G401 (cell line): ENCODE data around the gene ZNF581. TPM values are rescaled to one million over a fixed set of nuclear protein-coding genes. Genes with fewer than 3 reads are reported as not detected.

Source experiments
- DNase-seq: peaks from one replicate; pipeline ENCODE4 v3.0.0-alpha.2; 2015; ENCODE audit warnings: low spot score
- in situ Hi-C: cut with HindIII; loops from 2 replicates; pipeline ENCODE4 v1.10.0; 2016; ENCODE audit warnings: low sequenced_read_pairs, mixed read lengths
- total RNA-seq: library from RNA; depleted of rRNA; stranded (reverse); fragments of >200 nt; shearing (Covaris generic); gene quantifications from 2 replicates; pipeline ENCODE4 v1.2.3, GENCODE V29; 2014

ZNF581 gene
- total RNA-seq, 1 experiment from 2014 or later: 31.0 TPM

DNA sequence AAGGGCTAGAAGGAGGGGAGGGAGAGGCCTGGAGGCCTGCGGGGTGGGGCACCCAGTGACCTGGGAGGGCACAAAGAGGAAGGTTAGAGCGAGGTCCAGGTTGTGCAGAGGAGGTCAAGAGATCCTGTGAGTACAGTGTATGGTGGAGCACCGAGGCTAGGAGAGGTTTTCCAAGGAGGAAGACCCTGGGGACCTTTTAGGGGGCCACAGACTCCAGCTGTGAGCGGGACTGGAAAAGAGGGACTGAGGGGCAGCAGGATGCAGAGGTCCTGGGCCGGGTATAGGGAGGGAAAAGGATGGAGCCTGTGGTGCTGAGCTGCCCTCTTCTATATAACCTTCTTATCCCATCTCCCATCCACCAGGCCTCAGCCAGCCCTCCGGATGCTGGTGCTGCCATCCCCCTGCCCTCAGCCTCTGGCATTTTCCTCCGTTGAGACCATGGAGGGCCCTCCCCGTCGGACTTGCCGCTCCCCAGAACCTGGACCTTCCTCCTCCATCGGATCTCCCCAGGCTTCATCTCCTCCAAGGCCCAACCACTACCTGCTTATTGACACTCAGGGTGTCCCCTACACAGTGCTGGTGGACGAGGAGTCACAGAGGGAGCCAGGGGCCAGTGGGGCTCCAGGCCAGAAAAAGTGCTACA, 863 bp downstream of the ZNF581 start:
- in situ Hi-C loops: no loop called here
- no peak for DNase-seq

DNA sequence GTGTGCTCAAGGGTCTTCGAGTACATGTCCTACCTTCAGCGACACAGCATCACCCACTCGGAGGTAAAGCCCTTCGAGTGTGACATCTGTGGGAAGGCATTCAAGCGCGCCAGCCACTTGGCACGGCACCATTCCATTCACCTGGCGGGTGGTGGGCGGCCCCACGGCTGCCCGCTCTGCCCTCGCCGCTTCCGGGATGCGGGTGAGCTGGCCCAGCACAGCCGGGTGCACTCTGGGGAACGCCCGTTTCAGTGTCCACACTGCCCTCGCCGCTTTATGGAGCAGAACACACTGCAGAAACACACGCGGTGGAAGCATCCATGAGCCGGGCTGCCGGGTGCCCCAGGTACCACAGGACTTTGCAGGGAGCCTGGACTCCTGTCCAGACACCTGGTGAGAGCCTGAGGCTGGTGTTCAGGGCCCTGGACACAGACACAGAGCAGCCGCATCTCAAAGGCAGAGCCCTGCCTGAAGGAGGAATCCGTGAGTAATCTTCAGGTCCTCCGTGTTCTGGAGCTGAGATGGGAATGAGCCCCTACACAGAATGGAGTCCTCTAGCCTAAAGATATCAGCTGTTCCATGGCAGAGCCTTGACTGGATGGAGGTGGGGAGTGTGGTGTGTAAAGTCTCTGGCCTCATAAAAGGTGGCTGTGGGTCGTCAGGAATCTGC, 1.5 kb downstream of the ZNF581 start:
- DNase-seq: no peak
- in situ Hi-C loops: no loop called here

DNA sequence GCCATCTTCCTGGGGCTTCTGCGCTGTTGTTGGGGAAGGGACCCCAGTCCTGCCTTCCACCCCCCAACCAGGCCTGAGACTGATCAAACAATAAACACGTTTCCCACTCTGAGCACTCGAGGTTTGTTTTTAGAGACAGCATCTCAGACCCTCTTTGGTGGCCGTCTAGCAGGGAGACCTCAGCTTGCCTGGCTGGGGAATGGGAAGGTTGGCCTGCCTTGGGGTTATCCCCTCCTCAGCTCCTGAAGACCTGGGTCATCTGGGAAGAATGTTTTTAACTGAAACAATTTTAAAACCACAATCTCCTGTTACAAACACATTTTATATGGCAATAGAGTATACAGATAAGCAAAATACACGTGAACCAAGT, 2.0 kb downstream of the ZNF581 start:
- in situ Hi-C loops: no loop called here

DNA sequence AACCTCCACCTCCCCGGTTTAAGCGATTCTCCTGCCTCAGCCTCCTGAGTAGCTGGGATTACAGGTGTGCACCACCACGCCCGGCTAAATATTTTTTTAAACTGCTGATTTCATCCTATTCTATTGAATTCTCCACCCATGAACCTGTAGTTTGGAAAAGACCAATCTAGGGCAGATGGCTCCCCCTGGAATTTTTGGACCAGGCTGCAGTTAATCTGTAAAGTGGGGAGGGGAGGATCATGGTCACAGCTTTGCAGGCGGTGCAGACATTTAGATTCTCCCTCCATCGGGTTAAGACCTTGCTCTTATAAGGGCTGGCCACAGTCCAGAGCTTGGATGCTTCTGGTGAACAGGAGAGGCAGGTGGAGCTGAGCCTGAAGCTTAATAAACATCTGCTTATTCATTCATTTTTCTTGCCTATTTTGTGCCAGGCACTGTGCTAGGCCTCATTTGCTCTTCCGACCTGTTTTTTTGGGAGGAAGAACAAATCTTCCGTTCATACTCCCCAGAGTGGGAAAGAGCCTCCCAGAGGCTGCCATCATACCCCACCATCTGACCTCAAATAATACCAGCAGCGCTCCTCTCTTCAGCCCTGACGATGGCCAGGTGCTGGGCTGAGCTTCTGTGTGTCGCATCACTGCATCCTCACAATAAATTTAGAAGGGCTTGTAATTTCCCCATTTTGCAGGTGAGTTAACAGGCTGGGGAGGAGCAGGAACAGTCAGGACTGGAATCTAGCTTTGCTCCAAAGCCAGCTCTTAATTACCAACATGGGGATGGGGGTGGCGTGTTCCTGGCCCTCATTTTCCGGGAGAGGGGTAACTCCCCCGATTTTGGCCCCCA, 3.7 kb downstream of the ZNF581 start:
- DNase-seq: peak; percentile 49
- in situ Hi-C loops: no loop called here

More for the DNA sequence above, 2.0 kb downstream of the ZNF581 start:
- no peak for DNase-seq

DNA sequence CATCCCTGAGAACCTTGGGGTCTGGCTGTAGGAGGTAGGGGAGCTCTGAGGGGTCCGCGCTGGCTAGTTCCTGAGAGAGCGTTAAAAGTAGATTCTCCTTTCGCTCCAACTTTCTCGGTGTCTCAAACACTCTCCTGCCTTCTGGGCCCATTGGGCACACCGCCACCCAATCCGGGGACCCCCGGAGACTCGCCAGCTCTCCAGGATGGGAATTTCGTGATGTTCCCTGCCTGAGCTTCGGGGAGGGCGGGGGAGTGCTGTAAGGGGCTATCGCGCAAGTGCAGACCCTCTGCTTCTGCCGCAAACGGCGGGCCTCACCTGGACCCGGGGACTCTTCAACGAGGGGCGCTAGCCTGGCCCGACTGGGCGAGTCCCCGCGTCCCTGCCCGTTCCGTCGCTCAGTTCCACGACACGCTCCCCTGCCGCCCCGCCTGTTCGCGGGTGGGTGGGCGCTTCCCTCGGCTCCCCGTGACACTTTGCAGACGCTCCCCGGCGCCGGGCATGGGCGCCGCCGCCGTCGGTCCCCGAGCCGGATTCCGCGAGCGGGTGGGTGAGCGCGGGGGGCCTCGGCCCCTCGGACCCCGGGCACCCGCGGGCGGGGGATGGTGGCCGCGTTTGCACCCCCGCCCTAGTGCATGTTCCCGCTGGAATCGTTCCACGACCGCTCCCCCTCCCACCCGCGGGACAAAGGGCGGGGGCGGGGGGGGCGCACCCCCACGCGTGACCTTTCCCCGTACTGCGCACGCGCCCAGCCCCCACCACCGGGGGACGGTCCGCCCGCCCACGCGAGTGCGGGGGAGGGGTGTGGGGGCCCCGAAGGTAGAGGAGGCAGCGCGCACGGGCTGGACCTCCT, 4.5 kb downstream of the ZNF581 start, which contains the start of gene CCDC106:
Gene CCDC106, plus strand, starts transcription at position 481 of the 853 bp plus-strand sequence. CDS start 835 bp downstream, outside the sequence.
- in situ Hi-C loops: no loop called here

DNA sequence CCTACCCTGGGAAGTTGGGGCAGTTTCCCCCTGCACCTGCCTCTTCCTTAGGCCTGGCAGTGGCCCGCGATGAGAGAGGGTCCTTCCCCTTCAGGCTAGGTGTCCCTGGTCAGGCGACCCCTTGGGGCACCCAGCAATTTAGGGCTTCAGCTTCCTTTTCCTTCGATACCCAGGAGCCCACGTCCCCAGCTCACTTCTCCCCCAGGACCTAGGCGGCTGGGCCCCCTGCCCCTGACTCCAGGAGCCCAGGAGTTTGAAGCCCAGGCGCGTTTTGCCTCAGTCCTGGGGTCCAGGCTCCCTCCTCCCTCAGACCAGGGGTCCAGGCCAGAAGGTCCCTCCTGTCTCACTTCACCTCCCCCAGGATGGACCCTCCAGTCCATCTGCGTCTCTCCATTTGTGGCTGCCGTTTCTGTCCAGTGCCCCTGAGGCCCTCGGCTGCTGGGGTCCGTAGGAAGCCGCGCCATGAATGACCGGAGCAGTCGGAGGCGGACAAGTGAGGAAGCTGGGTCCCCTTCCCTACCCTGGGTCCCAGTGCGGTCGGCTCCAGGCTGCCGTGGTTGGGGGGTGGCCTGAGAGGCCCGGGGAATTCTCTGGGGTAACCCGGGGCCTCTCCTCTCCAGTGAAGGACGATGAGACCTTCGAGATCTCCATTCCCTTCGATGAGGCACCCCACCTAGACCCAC, 5.3 kb downstream of the ZNF581 start:
- in situ Hi-C loops: no loop called here

More for the DNA sequence above, 4.5 kb downstream of the ZNF581 start, which contains the start of gene CCDC106:
- DNase-seq: peak; percentile 81

DNA sequence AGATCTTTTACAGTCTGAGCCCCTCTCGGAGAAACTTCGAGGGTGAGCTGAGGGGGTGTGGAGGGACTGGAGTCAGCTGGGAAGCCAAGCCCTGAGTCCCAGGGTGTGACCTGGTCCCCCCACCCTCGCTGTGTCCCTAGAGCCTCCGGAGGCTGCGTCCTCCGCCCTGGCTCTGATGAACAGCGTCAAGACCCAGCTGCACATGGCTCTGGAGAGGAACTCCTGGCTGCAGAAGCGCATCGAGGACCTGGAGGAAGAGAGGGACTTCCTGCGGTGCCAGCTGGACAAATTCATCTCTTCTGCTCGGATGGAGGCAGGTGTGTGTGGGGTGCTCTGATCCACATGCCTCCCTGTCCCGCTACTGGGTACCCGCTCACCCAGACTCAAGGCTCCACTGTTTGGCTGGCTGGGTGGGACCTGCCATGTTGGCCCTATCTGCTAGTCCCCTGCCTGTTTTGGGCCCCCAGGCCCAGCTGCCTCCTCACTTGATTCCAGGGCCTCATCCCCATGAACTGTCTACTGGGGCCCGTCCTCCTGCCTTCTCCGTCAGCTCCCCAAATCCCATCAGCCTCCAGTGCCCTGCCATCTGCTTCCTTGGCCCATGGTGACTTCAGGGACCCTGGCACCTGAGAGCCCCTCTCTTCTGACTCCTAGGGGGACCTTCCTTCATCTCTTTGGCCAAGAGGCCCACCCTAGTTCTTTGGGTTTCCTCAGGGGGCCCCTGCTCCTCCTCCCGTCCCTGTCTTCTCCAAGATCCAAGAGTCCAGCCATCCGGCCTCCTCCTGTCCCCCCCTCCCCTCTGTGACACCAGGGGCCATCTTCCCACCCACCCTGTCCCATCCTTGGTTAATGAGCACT, 6.0 kb downstream of the ZNF581 start:
- no peak for DNase-seq
- in situ Hi-C loops: no loop called here

More for the DNA sequence above, 5.3 kb downstream of the ZNF581 start:
- no peak for DNase-seq

DNA sequence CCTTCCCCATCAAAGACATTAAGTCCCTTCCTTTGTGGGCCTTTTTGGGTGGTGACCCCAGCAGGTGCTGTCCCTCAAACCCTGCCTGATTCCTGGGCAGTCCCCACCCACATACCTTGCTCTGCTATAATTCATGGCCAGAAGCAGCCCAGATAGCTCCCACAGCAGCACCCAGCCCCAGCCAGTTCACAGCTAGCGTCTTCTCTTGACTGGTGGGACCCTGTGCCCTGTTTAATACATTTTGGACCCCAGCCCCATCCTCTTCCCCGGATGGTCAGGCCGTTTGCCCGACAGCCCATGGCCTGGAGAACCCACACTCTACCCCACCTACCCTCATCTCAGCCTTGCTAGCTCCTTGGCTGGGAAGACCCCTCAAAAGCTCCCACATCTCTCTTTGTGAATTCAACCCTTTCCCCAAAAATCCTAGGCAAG, 6.7 kb downstream of the ZNF581 start:
- in situ Hi-C loops: no loop called here
- no peak for DNase-seq

DNA sequence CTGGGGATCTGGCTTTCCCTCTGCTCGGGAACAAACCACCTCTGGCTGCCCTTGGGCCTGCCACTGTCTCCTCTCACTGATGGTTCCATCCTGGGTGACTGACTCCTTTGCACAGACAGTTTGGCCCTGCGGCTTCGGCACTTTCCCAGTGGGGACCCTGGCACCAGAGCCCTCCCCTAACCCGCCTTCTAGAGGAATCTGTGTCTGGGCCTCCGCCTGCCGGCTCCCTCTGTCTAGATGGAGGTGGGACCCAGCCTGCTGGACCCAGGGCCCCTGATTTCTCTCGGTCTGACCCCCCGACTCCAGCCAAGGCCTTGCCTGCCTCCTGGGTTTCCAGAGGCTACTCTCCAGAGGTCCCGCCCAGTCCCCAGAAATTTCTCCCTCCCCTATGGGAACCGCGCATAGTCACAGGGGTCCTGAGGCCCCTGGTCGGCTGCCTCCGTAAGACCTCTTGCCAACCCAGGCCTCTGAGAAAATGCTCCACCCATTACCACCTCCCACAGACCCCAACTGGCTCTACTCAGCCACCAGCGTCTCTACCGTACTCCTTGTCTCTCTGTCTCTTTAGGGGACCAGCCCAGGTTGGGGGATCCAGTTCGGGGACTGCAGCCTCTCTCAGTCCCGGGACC, 7.3 kb downstream of the ZNF581 start:
- DNase-seq: no peak
- in situ Hi-C loops: no loop called here

DNA sequence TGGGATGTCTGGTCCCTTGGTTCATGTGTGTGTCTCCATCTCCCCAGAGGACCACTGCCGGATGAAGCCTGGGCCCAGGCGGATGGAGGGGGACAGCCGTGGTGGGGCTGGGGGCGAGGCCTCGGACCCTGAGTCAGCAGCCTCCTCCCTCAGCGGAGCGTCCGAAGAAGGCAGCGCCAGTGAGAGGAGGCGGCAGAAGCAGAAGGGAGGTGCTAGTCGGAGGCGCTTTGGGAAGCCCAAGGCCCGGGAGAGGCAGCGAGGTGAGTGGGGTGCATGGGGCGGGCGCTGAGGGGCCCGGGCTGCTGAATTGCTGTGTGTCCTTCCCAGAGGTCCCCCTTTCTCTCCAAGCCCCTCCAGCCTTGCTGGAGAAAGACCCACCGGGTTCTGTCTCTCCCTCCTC, 7.8 kb downstream of the ZNF581 start:
- no peak for DNase-seq
- in situ Hi-C loops: no loop called here

DNA sequence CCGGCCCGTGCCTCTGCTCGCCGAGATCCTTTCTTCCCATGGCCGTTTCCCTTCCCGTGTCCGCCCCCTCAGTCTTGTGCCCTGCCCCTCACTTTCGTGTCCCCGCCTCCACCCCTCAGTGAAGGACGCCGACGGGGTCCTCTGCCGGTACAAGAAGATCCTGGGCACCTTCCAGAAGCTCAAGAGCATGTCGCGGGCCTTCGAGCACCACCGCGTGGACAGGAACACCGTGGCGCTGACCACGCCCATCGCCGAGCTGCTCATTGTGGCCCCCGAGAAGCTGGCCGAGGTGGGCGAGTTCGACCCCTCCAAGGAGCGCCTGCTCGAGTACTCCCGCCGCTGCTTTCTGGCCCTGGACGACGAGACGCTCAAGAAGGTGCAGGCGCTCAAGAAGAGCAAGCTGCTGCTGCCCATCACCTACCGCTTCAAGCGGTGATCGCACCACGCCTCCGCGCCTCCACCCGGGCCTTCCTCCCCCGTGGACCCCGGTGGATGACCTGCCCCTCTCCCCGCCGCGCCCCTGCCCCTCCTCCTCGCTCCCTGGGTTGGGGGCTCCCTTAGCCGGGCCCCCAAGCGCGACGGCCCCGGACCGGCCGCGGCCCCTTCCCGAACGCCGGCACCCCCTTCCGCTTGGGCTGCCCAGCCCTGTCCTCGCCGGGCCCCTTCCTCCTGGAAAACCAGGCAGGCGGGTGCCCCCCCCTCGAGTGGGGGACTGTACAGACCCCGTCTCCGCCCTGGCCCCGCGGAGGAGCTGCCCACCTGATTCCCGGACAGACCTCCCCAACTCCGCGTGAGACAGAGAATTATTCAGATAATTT, 9.1 kb downstream of the ZNF581 start:
- no peak for DNase-seq
- in situ Hi-C loops: no loop called here

DNA sequence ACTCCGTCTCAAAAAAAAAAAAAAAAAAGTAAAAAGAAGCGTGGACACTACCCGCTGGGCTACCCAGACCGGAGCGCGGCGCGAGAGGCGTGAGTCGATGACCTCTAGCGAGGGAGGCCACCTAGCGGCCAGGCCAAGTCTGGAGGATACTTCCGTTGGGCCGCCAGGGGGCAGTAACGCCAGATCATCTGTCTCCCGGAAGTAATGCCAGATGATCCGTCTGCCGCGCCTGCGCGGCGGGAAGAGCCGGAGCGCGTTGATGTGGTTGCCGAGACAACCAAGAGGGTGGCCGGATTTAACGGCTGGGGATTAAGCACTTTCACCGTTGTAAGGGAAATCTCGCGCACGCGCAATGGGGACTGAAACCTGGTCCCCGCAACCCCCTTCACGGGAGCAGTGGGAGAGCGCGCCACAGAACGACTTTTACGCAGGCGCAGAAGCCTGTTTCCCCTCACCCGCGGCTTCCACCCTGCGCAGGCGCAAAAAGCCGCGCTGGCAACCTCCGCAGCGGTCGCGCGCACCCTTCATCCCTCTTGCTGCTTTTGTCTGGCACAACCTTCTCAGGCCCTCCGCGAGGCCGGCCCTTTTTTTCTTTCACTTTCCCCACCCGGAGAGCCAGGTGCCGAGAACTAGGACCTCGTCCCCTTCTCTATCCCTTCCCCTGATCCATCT, 10.3 kb downstream of the ZNF581 start:
- DNase-seq: peak; percentile 99
- in situ Hi-C loops: no loop called here

DNA sequence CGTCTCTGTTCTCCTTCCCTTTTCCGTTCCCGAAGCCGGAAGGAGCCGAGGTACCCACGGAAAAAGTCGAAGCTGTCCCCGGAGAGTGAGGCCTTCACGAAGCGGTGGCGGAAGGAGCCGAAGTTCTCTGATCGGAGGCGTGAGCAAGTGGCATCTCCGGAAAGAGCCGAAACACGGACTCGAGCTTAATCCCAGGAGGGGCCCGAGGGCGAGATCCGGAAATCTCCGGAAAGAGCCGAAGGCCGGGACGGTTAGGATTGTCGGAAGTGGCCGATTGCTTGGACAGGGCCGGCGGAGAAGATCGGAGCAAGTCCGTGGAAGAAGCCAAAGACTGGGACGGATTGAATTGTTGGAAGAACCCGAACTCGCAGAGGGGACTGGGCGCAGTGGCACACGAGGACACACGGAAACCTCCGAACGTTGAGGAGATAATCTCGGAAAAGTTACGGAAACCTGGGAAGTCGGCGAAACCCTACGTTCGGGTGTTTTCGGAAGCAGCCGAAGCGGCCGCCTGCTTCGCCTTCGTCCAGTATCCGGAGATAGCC, 10.9 kb downstream of the ZNF581 start:
- in situ Hi-C loops: no loop called here
- peak; percentile 99 for DNase-seq

DNA sequence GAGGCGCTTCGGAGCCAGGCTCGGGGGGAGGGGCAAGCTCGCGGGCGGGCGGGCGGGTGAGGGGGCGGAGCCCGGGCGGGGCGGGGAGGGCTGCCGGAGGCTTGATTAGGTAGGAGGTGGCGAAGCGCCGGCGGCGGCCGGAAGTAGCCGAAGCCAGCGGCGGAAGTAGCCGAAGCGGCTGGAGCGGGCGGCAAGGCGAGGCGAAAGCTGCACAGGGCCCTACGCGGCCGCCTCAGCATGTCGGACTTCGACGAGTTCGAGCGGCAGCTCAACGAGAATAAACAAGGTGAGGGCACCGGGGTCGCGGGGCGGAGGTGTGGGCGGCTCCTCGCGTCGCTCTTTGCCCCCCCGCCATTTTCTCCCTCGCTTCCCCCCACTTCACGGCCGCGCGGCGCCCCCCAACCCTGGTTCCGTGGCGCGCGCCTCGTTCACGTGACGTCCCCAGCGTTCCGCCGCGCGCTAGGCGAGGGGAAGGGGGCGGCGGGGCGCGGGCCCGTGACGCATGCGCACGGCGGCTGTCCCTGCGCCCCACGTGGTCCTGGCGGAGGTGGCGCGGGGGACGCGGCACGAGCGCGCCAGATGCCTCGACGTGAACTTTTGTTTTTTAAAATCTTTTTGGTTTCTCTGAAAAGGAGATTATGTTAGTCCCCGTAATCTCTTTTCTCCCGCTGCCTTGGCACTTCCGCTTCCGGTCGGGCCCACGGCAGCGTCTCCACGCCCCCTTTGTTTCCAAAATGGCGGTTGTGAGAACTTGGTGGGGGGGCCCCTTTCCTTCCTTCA, 11.6 kb downstream of the ZNF581 start, which contains the start of gene U2AF2:
Gene U2AF2, plus strand, starts transcription at position 168 of the 780 bp plus-strand sequence. Its CDS starts 70 bp downstream, at position 238.
- peak; percentile 94 for DNase-seq
- in situ Hi-C loops: no loop called here

DNA sequence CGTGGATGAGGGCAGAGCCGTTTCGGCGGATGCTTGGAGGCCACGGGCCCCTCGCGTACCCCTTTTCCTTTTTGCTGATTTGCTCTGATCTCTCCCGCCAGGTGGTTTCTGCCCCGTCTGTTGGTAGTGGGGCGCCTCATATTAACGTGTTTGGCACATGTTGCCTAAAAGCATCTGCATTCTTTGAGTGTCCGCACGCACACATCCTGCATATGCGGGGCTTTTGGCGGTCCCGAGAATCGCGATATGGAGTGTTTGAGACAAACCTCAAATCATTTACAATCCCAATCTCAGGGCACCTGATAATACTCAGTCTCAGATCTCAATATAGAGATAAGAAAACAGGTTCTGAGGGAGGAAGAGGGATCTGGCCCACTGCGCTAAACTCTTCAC, 12.2 kb downstream of the ZNF581 start:
- in situ Hi-C loops: no loop called here
- no peak for DNase-seq
